Right atrium auricular region (tissue), 2 donors: ENCODE results near the gene OR5AK2. TPM values are rescaled to one million over a fixed set of nuclear protein-coding genes. Genes with fewer than 3 reads are reported as not detected.

Source experiments
- DNase-seq: peaks from one replicate; pipeline ENCODE4 v3.0.0-alpha.2; 2019; ENCODE audit warnings: low spot score
- H3K27ac ChIP-seq, 2 donors: fragments of 200-600 bp; sonication (generic); 1 replicate in 1 of 2; 2 replicates in 1 of 2; pipeline ENCODE4 v1.5.1; 2016 to 2019
- H3K27me3 ChIP-seq, 2 donors: fragments of 200-600 bp; sonication (generic); one replicate each; pipeline versions ENCODE4 v1.5.1 to v1.6.0; 2017 to 2019
- H3K36me3 ChIP-seq: fragments of 200-600 bp; sonication (generic); one replicate; pipeline ENCODE4 v1.5.1; 2016
- H3K4me1 ChIP-seq, 2 donors: fragments of 200-600 bp; sonication (generic); one replicate each; pipeline versions ENCODE4 v1.5.1 to v1.6.0; 2017 to 2019
- H3K4me3 ChIP-seq, 2 donors: fragments of 200-600 bp; sonication (generic); 1 replicate in 1 of 2; 2 replicates in 1 of 2; pipeline ENCODE4 v1.5.1; 2017 to 2019; ENCODE audit warnings: mild to moderate bottlenecking in 1 of 2, moderate library complexity in 1 of 2
- H3K9me3 ChIP-seq, 2 donors: fragments of 200-600 bp; sonication (generic); one replicate each; pipeline ENCODE4 v1.5.1; 2019
- total RNA-seq, 2 donors: library from RNA; depleted of rRNA; stranded (reverse); fragments of >200 nt; gene quantifications; one replicate each; pipeline ENCODE4 v1.1.0, GENCODE V29; 2016
- TF ChIP-seq, protein P1 (sequence below), 2 donors: fragments of 200-600 bp; sonication (generic); IDR thresholded peaks; one replicate each; pipeline ENCODE4 v1.5.1; 2019; ENCODE audit warnings: antibody characterized with exemption in 2 of 2

Gene OR5AK2
- total RNA-seq, 2 donors from 2014 or later = not detected

DNA sequence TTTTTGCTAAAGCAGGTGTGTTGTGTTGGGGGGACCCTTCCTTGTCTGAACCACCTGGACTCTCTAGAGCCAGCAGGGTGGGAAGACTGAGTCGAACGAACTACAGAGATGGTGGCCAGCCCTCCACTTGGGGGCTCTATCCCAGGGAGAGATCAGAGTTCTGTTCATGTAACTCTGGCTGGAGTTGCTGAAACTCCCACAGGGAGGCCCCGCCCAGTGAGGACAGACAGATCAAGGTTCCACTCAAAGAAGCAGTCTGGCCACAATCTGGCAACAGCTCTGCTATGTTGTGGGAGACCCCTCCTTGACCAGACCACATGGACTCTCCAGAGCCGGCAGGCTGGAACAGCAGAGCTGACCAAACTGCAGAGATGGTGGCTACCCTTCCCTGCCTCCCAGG is 20.2 kb upstream of the OR5AK2 start:
- Histone ChIP-seq H3K27me3 (no peaks in the 10 kb centered on the region), H3K27ac (no peak overlapping the region), H3K9me3 (peaks cover 0 to 16% of the 10 kb centered on the region in 2 donors), H3K36me3 (no peaks in the 10 kb centered on the region), H3K4me1 (no peaks in the 10 kb centered on the region), H3K4me3 (no peak overlapping the region)
- DNase-seq = no peak
- TF ChIP-seq, protein P1, sequence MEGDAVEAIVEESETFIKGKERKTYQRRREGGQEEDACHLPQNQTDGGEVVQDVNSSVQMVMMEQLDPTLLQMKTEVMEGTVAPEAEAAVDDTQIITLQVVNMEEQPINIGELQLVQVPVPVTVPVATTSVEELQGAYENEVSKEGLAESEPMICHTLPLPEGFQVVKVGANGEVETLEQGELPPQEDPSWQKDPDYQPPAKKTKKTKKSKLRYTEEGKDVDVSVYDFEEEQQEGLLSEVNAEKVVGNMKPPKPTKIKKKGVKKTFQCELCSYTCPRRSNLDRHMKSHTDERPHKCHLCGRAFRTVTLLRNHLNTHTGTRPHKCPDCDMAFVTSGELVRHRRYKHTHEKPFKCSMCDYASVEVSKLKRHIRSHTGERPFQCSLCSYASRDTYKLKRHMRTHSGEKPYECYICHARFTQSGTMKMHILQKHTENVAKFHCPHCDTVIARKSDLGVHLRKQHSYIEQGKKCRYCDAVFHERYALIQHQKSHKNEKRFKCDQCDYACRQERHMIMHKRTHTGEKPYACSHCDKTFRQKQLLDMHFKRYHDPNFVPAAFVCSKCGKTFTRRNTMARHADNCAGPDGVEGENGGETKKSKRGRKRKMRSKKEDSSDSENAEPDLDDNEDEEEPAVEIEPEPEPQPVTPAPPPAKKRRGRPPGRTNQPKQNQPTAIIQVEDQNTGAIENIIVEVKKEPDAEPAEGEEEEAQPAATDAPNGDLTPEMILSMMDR (IDR thresholded peaks at IDR 0.05) = no peak

- Histone ChIP-seq H3K4me1 (no peaks in the 10 kb centered on the region), H3K4me3 (no peak overlapping the region), H3K27ac (no peak overlapping the region), H3K36me3 (no peaks in the 10 kb centered on the region), H3K27me3 (no peaks in the 10 kb centered on the region), H3K9me3 (no peaks in the 10 kb centered on the region)
- TF ChIP-seq, protein P1 (IDR thresholded peaks at IDR 0.05) = no peak
- no peak for DNase-seq
These were observed 11.4 kb upstream of the OR5AK2 start for GRCh38 chr11:56977314-56977713.

DNA sequence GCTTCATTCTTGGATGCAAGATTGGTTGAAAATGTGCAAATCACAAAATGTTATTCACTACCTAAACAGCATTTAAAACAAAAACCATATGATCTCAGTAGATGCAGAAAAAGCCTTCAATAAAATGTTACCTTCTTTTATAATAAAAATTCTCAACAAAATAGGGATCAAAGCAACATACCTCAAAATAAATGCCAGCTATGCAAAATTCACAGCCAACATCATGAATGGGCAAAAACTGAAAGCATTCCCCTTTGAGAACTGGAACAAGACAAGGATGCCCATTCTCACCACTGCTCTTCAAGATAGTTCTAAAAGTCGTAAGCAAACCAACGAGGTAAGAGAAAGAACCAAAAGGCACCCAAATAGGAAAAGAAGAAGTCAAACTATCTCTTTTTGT is 2.0 kb downstream of the OR5AK2 start:
- Histone ChIP-seq H3K4me3 (no peak overlapping the region), H3K9me3 (peaks cover 5 to 14% of the 10 kb centered on the region in 2 donors), H3K36me3 (no peaks in the 10 kb centered on the region), H3K27me3 (no peaks in the 10 kb centered on the region), H3K27ac (no peak overlapping the region), H3K4me1 (no peaks in the 10 kb centered on the region)
- no peak for DNase-seq
- TF ChIP-seq, protein P1 (IDR thresholded peaks at IDR 0.05) = no peak

- TF ChIP-seq, protein P1 (IDR thresholded peaks at IDR 0.05) = no peak
- no peak for DNase-seq
- Histone ChIP-seq H3K4me1 (no peaks in the 10 kb centered on the region), H3K27me3 (no peaks in the 10 kb centered on the region), H3K4me3 (no peak overlapping the region), H3K27ac (no peak overlapping the region), H3K36me3 (no peaks in the 10 kb centered on the region), H3K9me3 (peaks cover 5 to 14% of the 10 kb centered on the region in 2 donors)
These were observed 5.8 kb downstream of the OR5AK2 start for GRCh38 chr11:56994532-56994931.

- Histone ChIP-seq H3K27ac (no peak overlapping the region), H3K36me3 (no peaks in the 10 kb centered on the region), H3K4me1 (no peaks in the 10 kb centered on the region), H3K9me3 (peaks cover 0 to 5% of the 10 kb centered on the region in 2 donors), H3K4me3 (no peak overlapping the region), H3K27me3 (no peaks in the 10 kb centered on the region)
- TF ChIP-seq, protein P1 (IDR thresholded peaks at IDR 0.05) = no peak
- DNase-seq = no peak
These were observed 13.1 kb downstream of the OR5AK2 start for GRCh38 chr11:57001674-57002401.

DNA sequence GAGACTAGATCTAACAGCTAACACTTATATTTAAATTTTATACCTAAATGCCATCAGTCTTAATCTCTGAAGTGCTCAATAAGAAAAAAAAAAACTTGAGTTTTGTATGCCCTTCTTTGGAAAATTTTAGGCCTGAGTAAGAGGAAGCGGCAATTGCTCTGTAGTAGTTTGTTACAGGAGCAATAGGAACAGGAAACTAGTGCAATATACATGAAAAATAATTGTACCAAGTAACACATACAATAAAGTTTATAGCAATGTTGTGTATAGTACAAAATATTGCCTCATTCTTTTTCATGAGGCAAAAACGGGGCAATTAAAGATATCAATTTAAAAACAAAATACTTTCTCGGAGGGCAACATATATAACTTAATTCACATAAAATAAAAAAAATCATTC is 19.7 kb downstream of the OR5AK2 start:
- no peak for DNase-seq
- Histone ChIP-seq H3K27ac (no peak overlapping the region), H3K4me3 (no peak overlapping the region), H3K27me3 (no peaks in the 10 kb centered on the region), H3K9me3 (no peaks in the 10 kb centered on the region), H3K36me3 (no peaks in the 10 kb centered on the region), H3K4me1 (no peaks in the 10 kb centered on the region)
- TF ChIP-seq, protein P1 (IDR thresholded peaks at IDR 0.05) = no peak
